HepG2 (cell line): Measurements from ENCODE around the gene CDC20. TPM values are rescaled to one million over a fixed set of nuclear protein-coding genes. Genes with fewer than 3 reads are reported as not detected.

ENCODE experiments used
- FOXC1 ChIP-seq: sonication (generic); formaldehyde crosslinking; IDR thresholded peaks from 2 replicates; pipeline ENCODE4 v1.8.0; 2022; ENCODE audit warnings: mild to moderate bottlenecking, missing genetic modification reagents, borderline replicate concordance
- MEIS2 ChIP-seq: sonication (generic); formaldehyde crosslinking; IDR thresholded peaks from 2 replicates; pipeline ENCODE4 v1.9.0; 2021; ENCODE audit warnings: mild to moderate bottlenecking, missing genetic modification reagents
- MXD1 ChIP-seq: sonication (generic); formaldehyde crosslinking; IDR thresholded peaks from 2 replicates; pipeline ENCODE4 v1.4.0; 2020; ENCODE audit warnings: mild to moderate bottlenecking, missing genetic modification reagents
- MXD4 ChIP-seq: IDR thresholded peaks from 2 replicates; pipeline ENCODE4 v1.6.1; 2016; ENCODE audit warnings: mild to moderate bottlenecking, missing biosample characterization, missing genetic modification reagents
- POLR2A ChIP-seq, 2 experiments: IDR thresholded peaks; 2 replicates each; pipeline ENCODE4 v1.6.1; 2011; ENCODE audit warnings: low read depth in 2 of 2, low read length in 2 of 2, mild to moderate bottlenecking in 1 of 2, moderate library complexity in 1 of 2; ENCODE audit not compliant: insufficient read depth in 1 of 2
- POLR2AphosphoS2 ChIP-seq: IDR thresholded peaks from 2 replicates; pipeline ENCODE4 v1.6.1; 2011; ENCODE audit warnings: low read depth, low read length, improper control_type of control experiment
- RAD51 ChIP-seq: fragments of 450-650 bp; IDR thresholded peaks from 2 replicates; pipeline ENCODE4 v1.6.1; 2016; ENCODE audit warnings: borderline replicate concordance
- SRSF9 ChIP-seq: fragments of 200-400 bp; formaldehyde crosslinking; IDR thresholded peaks from 2 replicates; pipeline ENCODE4 v1.6.1; 2018; ENCODE audit warnings: borderline replicate concordance, mild to moderate bottlenecking, low read depth, low read length; ENCODE audit not compliant: insufficient read depth, poor library complexity, severe bottlenecking
- ZNF367 ChIP-seq: sonication (generic); formaldehyde crosslinking; IDR thresholded peaks from 2 replicates; pipeline ENCODE4 v1.4.0; 2020; ENCODE audit warnings: missing genetic modification reagents, borderline replicate concordance
- ZNF383 ChIP-seq: sonication (generic); formaldehyde crosslinking; IDR thresholded peaks from 2 replicates; pipeline ENCODE4 v1.4.0; 2020; ENCODE audit warnings: missing genetic modification reagents, mild to moderate bottlenecking, borderline replicate concordance
- ZNF414 ChIP-seq: sonication (generic); formaldehyde crosslinking; IDR thresholded peaks from 2 replicates; pipeline ENCODE4 v1.5.0; 2020; ENCODE audit warnings: missing genetic modification reagents
- ZNF430 ChIP-seq: sonication (generic); formaldehyde crosslinking; IDR thresholded peaks from 2 replicates; pipeline ENCODE4 v1.9.0; 2021; ENCODE audit warnings: mild to moderate bottlenecking, missing genetic modification reagents
- ZNF691 ChIP-seq: sonication (generic); formaldehyde crosslinking; IDR thresholded peaks from 2 replicates; pipeline ENCODE4 v1.4.0; 2020; ENCODE audit warnings: missing genetic modification reagents, low read depth, mild to moderate bottlenecking, borderline replicate concordance
- ZNF7 ChIP-seq: IDR thresholded peaks from 2 replicates; pipeline ENCODE4 v1.6.1; 2016; ENCODE audit warnings: missing biosample characterization, missing genetic modification reagents
- ZNF703 ChIP-seq: sonication (generic); formaldehyde crosslinking; IDR thresholded peaks from 2 replicates; pipeline ENCODE4 v1.5.1; 2020; ENCODE audit warnings: missing genetic modification reagents, mild to moderate bottlenecking, moderate library complexity, borderline replicate concordance
- ZNF709 ChIP-seq: sonication (generic); formaldehyde crosslinking; IDR thresholded peaks from 2 replicates; pipeline ENCODE4 v1.5.0; 2020; ENCODE audit warnings: mild to moderate bottlenecking, missing genetic modification reagents
- ZNF788 ChIP-seq: sonication (generic); formaldehyde crosslinking; IDR thresholded peaks from 2 replicates; pipeline ENCODE4 v1.5.0; 2020; ENCODE audit warnings: mild to moderate bottlenecking, missing genetic modification reagents, borderline replicate concordance
- ZNF841 ChIP-seq: sonication (generic); formaldehyde crosslinking; IDR thresholded peaks from 2 replicates; pipeline ENCODE4 v1.8.1; 2023; ENCODE audit warnings: missing genetic modification reagents, borderline replicate concordance
- polyA plus RNA-seq, 8 experiments: library from polyadenylated mRNA; depleted of rRNA in 3 of 8; stranded (reverse) in 7 of 8; unstranded in 1 of 8; fragments of >200 nt; fragmentation: Illumina TruSeq in 4 of 8; extraction: Trizol in 4 of 8; gene quantifications; 2 replicates each; pipeline versions ENCODE4 v1.2.1 to v1.2.3, GENCODE V29; 2011 to 2016; ENCODE audit warnings: low read depth in 4 of 8, missing spikeins in 1 of 8, mixed read lengths in 1 of 8; ENCODE audit not compliant: insufficient read depth in 1 of 8
- total RNA-seq, 5 experiments: library from RNA; depleted of rRNA; stranded (reverse); fragments of >200 nt; fragmentation: Illumina TruSeq; extraction: Trizol; gene quantifications; 2 replicates each; pipeline ENCODE4 v1.2.3, GENCODE V29; 2016; ENCODE audit warnings: low read depth in 1 of 5
- TF ChIP-seq, protein P1 (sequence below): sonication (generic); formaldehyde crosslinking; IDR thresholded peaks from 2 replicates; pipeline ENCODE4 v1.4.0; 2020; ENCODE audit warnings: missing genetic modification reagents, mild to moderate bottlenecking, borderline replicate concordance
- TF ChIP-seq, protein P2 (sequence below): sonication (generic); formaldehyde crosslinking; IDR thresholded peaks from 2 replicates; pipeline ENCODE4 v1.5.1; 2020; ENCODE audit warnings: mild to moderate bottlenecking, missing genetic modification reagents, moderate library complexity
- TF ChIP-seq, protein P3 (sequence below): sonication (generic); formaldehyde crosslinking; IDR thresholded peaks from 2 replicates; pipeline ENCODE4 v1.8.1; 2023; ENCODE audit warnings: missing genetic modification reagents, mild to moderate bottlenecking, borderline replicate concordance

CDC20 gene
- total and polyA plus RNA-seq, 2 of the 13 experiments (the other 11 are each of a cell fraction or from before 2014, with no cell fraction given): 57.9 to 90.0 TPM

DNA sequence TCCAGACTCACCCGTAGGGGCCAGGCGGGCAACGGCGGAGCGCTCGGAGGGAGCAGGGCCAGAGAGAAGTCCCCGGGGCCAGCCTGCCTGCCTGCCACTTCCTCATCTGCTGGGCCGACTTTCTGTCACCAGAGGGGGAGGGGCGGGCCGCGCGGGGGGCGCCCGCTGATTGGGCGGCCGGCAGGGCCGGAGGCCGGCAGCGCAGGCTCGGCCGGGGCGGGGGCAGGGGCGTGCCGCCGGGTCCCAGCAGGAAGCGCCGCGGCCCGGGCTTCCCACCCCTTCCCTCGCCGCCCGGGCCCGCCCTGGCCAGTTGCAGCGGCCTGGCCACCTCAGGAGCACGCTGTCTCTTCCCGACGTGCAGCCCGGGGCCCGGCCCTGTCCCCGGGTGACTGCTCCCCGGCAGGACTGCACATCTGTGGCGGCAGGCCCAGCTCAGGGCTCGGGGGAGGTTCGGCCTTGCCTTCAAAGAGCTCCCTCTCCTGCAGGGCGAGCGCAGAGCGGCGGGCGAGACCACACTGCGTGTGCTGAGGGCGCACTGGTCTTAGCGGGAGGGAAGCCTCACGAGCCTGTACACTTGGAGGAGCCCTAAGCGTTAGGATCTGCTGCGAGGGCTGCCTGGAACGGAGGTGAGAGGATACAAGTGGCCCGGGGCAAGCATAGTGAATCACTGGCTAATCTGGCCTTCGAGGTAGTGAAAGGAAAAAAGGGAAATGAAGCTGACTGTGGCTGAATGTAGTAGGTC, 9.3 kb downstream of the CDC20 start, which contains the start of gene ELOVL1 (continued):
- TF ChIP-seq, protein P1, sequence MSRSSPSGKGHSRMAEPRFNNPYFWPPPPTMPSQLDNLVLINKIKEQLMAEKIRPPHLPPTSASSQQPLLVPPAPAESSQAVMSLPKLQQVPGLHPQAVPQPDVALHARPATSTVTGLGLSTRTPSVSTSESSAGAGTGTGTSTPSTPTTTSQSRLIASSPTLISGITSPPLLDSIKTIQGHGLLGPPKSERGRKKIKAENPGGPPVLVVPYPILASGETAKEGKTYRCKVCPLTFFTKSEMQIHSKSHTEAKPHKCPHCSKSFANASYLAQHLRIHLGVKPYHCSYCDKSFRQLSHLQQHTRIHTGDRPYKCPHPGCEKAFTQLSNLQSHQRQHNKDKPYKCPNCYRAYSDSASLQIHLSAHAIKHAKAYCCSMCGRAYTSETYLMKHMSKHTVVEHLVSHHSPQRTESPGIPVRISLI (CRISPR knock-in tag): peak; percentile 36; the same call in 1 of the 2 replicates
- TF ChIP-seq FOXC1 (CRISPR knock-in tag) (no peak; the same call in 1 of the 2 replicates), ZNF414 (CRISPR knock-in tag) (no peak), MXD1 (CRISPR knock-in tag) (peak; percentile 93), ZNF788 (CRISPR knock-in tag) (peak; percentile 55; the same call in 1 of the 2 replicates), ZNF841 (CRISPR knock-in tag) (peak; percentile 90; the same call in 1 of the 2 replicates), POLR2AphosphoS2 (no peak), ZNF367 (CRISPR knock-in tag) (0 out of 2 replicates have a peak, but pooled peaks have one; percentile 74), ZNF383 (no peak), MXD4 (CRISPR knock-in tag) (peak; percentile 94), ZNF7 (CRISPR knock-in tag) (peak; percentile 54), ZNF430 (peak; percentile 90), ZNF703 (CRISPR knock-in tag) (peak; percentile 88; the same call in 1 of the 2 replicates), SRSF9 (no peak), MEIS2 (CRISPR knock-in tag) (peak; percentile 69), RAD51 (no peak), ZNF709 (CRISPR knock-in tag) (0 out of 2 replicates have a peak, but pooled peaks have one; percentile 49), ZNF691 (CRISPR knock-in tag) (peak; percentile 73; the same call in 1 of the 2 replicates), POLR2A (IDR thresholded peaks at IDR 0.05; ENCODE audit: insufficient read depth in 1 of 2, low read depth in 2 of 2, low read length in 2 of 2) (peak; percentile 75 to 96)
- TF ChIP-seq, protein P2, sequence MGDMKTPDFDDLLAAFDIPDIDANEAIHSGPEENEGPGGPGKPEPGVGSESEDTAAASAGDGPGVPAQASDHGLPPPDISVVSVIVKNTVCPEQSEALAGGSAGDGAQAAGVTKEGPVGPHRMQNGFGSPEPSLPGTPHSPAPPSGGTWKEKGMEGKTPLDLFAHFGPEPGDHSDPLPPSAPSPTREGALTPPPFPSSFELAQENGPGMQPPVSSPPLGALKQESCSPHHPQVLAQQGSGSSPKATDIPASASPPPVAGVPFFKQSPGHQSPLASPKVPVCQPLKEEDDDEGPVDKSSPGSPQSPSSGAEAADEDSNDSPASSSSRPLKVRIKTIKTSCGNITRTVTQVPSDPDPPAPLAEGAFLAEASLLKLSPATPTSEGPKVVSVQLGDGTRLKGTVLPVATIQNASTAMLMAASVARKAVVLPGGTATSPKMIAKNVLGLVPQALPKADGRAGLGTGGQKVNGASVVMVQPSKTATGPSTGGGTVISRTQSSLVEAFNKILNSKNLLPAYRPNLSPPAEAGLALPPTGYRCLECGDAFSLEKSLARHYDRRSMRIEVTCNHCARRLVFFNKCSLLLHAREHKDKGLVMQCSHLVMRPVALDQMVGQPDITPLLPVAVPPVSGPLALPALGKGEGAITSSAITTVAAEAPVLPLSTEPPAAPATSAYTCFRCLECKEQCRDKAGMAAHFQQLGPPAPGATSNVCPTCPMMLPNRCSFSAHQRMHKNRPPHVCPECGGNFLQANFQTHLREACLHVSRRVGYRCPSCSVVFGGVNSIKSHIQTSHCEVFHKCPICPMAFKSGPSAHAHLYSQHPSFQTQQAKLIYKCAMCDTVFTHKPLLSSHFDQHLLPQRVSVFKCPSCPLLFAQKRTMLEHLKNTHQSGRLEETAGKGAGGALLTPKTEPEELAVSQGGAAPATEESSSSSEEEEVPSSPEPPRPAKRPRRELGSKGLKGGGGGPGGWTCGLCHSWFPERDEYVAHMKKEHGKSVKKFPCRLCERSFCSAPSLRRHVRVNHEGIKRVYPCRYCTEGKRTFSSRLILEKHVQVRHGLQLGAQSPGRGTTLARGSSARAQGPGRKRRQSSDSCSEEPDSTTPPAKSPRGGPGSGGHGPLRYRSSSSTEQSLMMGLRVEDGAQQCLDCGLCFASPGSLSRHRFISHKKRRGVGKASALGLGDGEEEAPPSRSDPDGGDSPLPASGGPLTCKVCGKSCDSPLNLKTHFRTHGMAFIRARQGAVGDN (CRISPR knock-in tag): peak; percentile 98
- TF ChIP-seq, protein P3, sequence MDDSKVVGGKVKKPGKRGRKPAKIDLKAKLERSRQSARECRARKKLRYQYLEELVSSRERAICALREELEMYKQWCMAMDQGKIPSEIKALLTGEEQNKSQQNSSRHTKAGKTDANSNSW (CRISPR knock-in tag): peak; percentile 70; the same call in 1 of the 2 replicates
